ENCODE data around the gene UGCG.
"Not testable (repeated sequence)": the region's sequence is repeated elsewhere in the genome, so short reads cannot be mapped to it uniquely, and the experiment has no call there.

Gene UGCG

GRCh38 chr9:111891910-111892499 is 4.6 kb upstream of the UGCG start:
- no peak for DNase-seq

- DNase-seq, result no peak
Measured at GRCh38 chr9:111896942-111897600, 457 bp downstream of the UGCG start.

GRCh38 chr9:111897601-111898137 is 1.1 kb downstream of the UGCG start:
- DNase-seq, result no peak

- no peak for DNase-seq
Measured at GRCh38 chr9:111898331-111899096, 1.9 kb downstream of the UGCG start.

GRCh38 chr9:111900151-111900857 is 3.7 kb downstream of the UGCG start:
- DNase-seq, result no peak

GRCh38 chr9:111900858-111901612 is 4.4 kb downstream of the UGCG start:
- DNase-seq, result no peak

- DNase-seq, result no peak
Measured at GRCh38 chr9:111902391-111903139, 6.0 kb downstream of the UGCG start.

GRCh38 chr9:111903535-111903934 is 6.9 kb downstream of the UGCG start:
- DNase-seq, result not testable (repeated sequence)

GRCh38 chr9:111904026-111904425 is 7.4 kb downstream of the UGCG start:
- DNase-seq, result no peak

- DNase-seq, result no peak
Measured at GRCh38 chr9:111904891-111905291, 8.3 kb downstream of the UGCG start.

GRCh38 chr9:111907147-111907546 is 10.5 kb downstream of the UGCG start:
- no peak for DNase-seq

- DNase-seq, result no peak
Measured at GRCh38 chr9:111909444-111909843, 12.8 kb downstream of the UGCG start.

- DNase-seq, result no peak
Measured at GRCh38 chr9:111910428-111910827, 13.8 kb downstream of the UGCG start.

GRCh38 chr9:111913159-111913558 is 16.5 kb downstream of the UGCG start:
- DNase-seq, result no peak

- DNase-seq, result no peak
Measured at GRCh38 chr9:111914749-111915424, 18.3 kb downstream of the UGCG start.

- no peak for DNase-seq
Measured at GRCh38 chr9:111915425-111915758, 18.8 kb downstream of the UGCG start.

GRCh38 chr9:111916234-111916645 is 19.6 kb downstream of the UGCG start:
- no peak for DNase-seq

- no peak for DNase-seq
Measured at GRCh38 chr9:111917201-111917600, 20.6 kb downstream of the UGCG start.

- no peak for DNase-seq
Measured at GRCh38 chr9:111917980-111918379, 21.4 kb downstream of the UGCG start.

- DNase-seq, result no peak
Measured at GRCh38 chr9:111919875-111920274, 23.3 kb downstream of the UGCG start.

- no peak for DNase-seq
Measured at GRCh38 chr9:111920531-111920930, 23.9 kb downstream of the UGCG start.
